UCSD-AML1 (cell line): ENCODE measurements around the gene PIGQ.
A peak's percentile ranks its signal among the peaks of the same experiment; 100 is the strongest.

Experiments used
- DNase-seq: peaks from one replicate; lab custom pipeline; 2025; ENCODE audit not compliant: unreplicated experiment; lab: John Stamatoyannopoulos, UW

Gene PIGQ

DNA sequence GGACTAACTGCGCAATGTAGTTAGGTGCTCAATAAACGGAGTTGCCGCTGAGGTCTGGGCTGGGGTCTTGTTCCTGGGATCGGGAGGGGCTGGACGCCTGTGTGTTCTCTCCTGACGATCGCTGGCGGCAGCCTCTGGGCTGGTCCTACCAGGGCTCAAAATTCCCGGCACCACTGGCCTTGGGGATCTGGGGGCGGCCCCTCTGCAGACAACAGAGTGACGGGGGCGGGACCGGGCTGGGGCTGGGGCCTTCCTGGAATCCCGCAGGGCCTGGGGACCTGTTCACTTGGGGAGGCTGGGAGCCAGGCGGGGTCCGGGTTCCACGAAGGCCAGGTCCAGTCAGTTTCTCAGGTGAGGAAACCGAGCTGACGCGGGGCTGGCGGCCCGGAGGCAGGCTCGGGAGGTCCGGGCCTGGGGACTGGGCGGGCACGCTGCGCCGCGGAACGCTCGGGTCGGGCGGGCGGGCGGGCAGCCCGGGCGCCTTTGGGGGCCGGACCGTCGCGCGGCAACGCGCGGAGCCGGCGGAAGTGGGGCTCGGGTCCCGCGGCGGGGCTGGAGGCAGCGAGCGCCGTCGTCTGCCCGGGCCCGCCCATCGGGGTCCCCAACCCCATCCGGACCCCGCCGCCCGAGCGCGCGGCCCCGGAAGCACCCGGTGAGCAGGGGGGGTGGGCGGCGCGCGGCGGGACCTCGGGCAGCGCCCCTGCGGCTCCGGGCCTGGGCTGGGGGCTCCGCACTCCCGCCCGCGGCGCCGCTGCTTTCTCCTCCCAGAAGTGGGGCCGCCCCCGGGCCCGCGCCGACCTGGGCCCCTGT, at the start of gene PIGQ:
TSS of gene PIGQ (plus strand) at position 524 of the 810 bp plus-strand sequence. CDS start 4,107 bp downstream, outside the sequence.
- peak; percentile 79 for DNase-seq

DNA sequence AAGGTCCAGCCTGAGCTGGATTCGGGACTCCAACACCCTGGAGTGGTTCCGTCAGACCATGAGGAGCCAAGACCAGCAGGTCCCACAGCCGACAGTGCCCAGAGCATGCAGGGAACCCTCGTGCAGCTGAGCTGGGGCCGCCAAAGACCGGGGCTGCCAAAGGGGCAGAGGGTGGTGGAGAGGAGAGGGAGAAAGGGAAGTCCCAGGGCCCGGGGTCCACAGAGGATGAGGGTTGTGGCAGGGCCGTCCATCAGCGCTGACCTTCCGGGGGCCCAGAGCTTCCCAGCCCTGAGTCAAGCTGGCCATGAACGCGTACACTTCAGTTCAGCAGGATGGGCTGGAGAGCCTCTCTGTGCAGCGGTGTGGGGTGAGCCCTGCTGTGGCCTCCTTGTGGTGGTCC, 48.9 kb upstream of the PIGQ start:
- DNase-seq, result no peak

DNA sequence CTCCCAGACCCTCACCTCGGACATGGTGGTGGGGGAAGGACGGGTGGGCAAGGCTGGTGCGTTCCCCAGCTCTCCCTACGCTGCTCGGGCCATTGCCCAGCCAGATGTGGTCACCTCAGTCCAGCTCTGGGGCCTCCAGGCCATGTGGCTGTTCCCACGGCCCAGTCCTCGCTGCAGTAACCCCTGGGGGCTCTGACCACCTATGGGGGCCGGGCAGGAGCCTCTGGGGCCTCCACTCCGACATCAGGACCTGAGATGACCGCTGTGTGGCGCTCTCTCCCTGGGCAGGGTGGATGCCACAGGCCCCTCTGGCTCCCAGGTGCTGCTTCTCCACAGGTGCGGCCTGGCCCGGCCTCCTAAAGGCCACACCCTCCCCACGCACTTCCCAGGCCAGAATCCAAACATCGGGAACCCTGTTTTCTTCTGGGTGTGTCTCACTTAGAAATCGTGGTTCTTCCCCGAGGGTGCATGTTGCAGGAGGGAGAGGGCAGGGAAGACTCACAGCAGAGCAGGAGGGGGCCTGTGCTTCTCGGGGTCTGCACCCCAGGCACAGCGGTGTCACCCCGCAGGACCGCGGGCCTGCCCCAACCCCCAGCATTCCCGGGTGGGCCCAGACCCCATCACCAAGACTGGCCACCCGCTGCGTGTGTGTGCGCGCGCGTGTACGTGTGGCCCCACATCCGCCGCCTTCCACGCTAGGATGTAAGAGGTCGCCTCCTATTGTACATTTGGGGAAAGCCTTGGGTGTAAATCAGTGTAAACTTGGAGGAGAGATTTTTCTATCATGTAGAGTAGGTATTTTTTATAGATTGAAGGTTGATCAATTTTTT, 48.2 kb upstream of the PIGQ start:
- DNase-seq, result no peak

DNA sequence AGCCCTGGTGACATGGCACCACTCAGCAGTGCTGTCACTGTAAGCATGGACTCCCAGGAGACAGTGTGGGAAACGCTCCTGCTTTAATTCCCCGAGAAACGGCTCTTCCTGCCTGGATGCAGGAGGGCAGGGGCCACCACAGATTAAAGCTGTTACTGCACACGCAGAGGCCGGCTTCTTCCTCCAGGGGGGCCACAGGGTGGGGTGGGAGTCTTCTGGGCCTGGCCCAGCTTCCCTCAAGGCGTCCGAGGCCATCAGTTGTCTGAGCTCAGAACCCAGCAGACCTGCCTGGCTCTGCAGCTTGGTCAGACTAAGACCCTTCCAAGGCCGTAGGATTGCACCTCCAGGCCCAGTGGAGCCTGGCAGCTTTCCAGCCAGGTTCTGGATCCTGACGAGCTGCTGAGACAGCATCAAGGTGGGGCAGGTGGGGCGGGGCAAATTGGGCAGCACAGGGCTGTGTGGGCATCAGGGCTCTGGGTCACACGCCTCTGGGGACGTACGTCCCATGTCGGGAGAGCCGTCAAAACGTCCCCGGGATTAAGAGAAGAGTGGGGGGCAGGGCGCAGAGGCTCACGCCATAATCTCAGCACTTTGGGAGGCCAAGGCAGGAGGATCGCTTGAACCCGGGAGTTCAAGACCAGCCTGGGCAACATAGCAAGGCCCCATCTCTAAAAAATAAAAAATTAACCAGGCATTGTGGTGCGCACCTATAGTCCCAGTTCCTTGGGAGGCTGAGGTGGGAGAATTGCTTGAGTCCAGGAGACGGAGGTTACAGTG, 47.3 kb upstream of the PIGQ start:
- no peak for DNase-seq

DNA sequence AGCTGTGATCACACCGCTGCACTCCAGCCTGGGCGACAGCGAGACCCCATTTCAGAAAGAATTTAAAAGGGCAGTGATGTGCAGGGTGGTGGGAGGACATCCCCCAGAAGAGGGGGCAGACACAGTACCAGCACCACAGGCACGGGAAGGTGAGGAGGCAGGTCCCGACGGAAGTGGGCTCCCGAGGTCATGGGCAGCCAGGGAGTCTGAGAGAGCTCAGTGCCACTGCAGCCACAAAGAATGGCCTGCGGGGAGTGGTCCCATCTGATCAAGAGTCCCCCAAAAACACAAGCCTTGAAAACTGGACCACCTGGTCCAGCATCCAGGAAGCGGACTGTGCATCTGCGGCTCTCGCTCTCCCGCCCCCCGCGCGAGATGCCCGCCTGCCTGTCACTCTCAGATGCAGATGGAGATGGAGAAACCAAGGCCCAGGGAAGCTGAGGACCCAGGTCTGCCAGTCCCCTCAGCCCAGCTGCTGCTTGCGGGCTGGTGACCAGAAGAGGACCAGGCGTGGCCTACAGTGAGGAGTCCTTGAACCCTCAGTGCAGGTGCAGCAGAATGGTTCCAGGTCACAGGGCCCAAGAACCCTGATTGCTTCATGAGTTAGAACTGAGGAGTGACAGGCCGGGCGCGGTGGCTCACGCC, 46.5 kb upstream of the PIGQ start:
- no peak for DNase-seq

DNA sequence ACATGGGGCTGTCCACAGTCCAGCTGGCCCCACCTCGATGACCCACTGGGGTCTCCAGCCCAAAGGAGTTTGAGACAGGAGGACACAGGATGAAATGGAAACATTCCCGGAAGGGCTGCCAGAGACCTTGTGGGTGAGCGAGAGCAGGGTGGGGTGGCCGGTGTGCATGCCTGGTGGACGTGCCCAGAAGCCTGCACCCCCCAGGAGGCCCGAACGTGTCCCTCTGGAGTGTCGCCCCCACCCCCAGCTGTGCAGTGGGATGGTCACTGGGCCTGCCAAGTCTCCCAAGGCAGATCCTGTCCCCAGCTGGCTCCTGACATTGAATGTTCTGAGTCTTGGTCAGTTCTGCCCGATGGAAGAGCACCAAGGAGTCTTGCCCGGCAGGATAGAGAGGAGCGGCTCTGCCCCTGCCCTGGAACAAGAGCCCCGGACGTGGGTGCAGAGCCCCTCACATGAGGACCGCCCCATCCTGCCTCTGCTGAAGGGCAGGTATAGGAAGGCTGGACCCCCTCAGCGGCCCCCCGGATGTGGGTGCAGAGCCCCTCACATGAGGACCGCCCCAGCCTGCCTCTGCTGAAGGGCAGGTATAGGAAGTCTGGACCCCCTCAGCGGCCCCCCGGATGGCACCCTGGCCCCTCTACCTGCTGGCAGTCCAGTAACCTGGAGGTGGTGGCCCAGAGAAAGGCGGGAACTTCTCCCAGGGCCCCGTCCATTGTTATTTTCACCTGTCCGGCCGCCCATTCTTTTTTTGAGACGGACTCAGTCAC, 45.3 kb upstream of the PIGQ start:
- DNase-seq, result no peak

- DNase-seq, result no peak
Measured at GRCh38 chr16:525123-525519, 44.6 kb upstream of the PIGQ start.

GRCh38 chr16:525520-526180, 44.1 kb upstream of the PIGQ start:
- no peak for DNase-seq

- DNase-seq, result no peak
Measured at GRCh38 chr16:526181-527014, 43.4 kb upstream of the PIGQ start.

DNA sequence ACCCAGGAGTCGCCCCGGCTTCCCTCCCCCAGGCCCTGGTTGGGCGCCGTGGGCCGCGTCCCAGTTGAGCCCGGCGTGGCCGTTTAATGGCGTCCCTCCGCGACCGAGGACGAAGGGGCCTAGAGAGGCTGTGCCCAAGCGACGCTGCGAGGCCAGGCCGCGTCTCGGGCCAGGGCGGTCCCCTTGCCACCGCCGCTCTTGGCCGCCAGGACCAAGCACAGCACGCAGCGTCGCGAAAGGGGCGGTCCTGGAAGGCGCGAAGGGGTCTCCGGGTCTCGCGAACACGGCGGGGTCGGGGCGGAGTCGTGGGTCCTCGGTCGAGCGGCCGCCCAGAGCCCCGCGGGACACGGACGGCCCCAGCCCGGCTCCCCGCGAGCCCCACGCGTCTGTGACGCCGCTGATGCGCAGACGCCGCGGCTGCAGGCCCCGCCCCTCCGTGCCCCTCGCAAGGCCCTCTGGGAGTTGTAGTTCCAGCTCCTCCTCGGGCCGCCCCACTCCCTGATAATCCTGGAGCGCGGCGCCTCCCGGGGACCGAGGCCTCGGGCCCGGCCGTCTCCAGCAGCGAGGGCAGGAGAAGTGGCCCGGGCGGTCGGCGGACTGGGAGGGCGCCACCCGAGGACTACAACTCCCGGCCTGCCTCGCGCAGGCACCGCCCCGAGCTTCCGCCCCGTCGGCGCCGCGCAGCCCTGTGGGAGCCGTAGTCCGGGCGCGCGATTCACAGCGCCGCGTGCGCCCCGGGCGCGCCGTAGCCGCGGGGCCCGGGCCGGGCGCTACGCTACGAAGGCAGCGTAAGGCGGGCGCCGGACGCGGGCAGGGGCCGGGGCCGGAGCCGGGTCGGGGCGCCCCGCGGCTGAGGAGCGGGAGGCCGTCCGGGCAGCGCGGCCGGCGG, 42.5 kb upstream of the PIGQ start, which contains the start of gene CAPN15:
TSS of gene CAPN15 (plus strand) at position 698 of the 889 bp plus-strand sequence. CDS start 19,127 bp downstream, outside the sequence.
- peak; percentile 97 for DNase-seq

DNA sequence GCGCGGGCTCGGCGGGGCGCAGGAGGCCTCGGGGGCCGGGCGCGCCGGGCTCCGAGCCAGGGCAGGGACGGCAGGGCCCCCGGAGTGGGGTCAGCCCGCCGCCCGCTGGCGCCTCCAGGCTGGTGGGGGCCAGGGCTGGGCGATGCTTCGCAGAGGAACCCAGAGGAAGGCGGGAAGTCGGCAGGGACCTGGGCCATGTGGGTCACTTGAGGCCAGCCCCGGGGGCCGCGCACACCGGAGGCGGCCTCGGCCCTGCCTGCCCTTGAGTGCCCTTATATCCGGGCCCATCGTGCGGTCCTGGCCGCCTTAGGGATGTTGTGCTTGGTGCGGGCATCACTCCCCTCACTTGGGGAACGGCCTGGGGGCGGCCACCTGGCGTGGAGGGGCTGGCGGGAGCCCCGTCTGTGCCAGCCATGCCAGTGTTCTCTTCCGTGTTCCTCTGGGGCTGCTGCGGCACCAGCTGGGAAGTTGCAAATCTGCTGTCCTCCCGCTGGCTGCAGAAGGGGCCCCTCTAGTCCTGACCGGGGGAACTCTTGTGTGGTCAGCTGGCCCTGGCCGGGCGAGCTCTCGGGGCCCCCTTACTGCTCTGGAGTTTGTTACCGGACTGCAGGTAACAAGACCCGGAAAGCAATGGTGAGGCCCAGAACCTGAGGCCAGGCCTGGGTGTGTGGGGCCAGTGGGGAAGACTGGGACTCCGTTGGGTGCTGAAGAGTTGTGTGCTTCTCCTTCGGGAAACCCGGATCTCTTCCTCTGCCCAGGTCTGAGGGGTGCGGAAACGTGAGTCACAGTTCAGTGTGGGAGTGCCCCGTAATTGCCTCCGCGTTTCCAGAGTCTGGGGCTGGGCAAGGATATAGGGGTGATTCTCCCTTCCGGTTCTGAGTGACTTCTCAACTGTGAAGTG, 41.4 kb upstream of the PIGQ start:
- peak; percentile 64 for DNase-seq

- DNase-seq, result peak; percentile 64
Measured at GRCh38 chr16:529012-529575, 40.7 kb upstream of the PIGQ start.

DNA sequence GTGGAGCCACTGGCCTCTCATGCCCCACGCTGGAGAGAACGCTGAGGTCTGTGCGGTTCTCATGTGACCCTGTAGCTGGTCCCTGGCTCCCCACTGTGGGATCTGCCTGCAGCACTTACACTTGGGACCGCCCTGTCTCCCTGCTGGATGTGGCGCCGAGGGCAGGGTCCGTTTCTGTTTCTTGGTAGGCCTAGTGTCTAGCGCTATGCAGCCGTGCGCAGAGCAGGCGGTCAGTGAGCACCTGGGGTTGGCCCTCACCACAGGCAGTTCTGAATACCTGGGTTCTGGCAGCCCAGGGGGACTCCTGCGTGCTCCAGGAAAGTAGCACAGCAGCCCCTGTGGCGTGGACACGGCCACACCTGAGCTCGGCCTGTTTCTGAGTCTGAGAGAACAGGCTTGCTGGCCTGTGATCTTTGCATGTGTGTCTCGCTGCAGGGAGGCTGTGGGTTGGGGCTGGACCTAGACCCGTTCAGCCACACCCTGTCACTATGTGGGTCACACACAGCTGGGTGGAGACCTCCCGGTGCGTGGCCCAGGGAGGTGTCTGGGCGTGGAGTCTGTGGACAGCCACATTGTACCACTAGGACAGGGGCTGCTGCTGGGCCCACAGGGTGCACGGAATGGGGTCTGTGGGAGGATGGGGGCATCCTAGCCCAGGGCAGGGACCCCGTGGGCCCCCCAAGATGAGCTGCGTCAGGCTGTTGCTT, 39.5 kb upstream of the PIGQ start:
- DNase-seq, result no peak

DNA sequence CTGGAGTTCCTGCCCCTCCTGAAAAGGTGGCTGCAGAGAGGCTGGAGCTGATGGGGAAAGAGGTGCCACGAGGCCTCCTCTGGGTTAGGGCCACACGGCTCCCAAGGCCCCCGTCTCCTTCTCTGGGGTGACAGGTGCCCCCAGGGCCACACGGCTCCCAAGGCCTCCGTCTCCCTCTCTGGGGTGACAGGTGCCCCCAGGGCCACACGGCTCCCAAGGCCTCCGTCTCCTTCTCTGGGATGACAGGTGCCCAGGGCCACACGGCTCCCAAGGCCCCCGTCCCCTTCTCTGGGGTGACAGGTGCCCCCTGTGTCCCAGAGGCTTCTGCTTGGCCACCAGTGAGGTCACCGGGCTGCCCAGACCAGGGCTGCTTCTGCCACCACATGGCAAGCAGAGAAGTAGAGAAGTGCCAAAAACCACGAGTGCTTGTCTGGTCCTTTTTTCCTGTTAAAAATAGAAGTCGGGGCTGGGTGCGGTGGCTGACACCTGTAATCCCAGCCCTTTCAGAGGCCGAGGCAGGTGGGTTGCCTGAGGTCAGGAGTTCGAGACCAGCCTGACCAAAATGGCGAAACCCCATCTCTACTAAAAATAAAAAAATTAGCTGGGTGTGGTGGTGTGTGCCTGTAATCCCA, 38.2 kb upstream of the PIGQ start:
- no peak for DNase-seq
